DMS114 treated with DMSO at 0.1 percent for 48 hours (cell line): ENCODE measurements around the gene FAT3.

Experiments used
- DNase-seq: peaks from one replicate; lab custom pipeline; 2025; ENCODE audit not compliant: unreplicated experiment; lab: John Stamatoyannopoulos, UW

FAT3 gene

DNA sequence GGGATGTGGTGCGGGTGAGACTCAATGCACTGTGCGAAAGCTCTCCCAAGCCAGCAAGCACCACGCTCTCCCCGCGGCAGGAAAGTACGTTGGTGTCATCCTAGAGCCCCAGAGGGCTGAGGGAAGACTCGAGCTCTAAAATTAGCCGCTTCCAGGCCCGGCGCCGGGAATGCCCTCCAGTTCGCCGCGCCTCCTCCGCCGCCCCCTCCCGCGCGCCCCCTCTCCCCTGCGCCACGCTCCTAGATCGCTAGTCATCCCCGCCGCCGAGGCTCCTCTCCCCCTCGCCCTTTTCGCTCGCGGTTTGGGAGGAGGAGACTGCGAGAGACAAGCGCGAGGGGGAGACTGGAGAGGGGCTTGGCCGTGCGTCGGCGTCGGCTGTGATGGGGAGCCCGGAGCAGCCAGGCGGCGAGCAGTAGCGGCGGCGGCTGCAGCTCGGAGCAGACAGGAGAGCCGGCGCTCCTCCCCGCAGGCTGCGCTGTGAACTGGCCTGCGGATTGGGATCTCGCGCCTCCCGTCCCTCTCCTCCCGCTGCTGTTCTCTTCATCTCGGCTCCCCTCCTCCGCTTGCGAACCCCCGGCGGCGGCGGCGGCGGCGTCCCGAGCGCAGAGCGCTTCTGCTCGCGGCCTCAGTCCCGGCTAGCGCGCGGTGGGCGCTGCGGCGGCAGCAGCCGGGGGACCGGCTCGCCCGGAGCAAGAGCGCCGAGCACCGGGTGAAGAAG lies at the start of gene FAT3:
TSS of gene FAT3 (plus strand) at position 412 of the 718 bp plus-strand sequence. CDS start 127,295 bp downstream, outside the sequence.
- DNase-seq: no peak

DNA sequence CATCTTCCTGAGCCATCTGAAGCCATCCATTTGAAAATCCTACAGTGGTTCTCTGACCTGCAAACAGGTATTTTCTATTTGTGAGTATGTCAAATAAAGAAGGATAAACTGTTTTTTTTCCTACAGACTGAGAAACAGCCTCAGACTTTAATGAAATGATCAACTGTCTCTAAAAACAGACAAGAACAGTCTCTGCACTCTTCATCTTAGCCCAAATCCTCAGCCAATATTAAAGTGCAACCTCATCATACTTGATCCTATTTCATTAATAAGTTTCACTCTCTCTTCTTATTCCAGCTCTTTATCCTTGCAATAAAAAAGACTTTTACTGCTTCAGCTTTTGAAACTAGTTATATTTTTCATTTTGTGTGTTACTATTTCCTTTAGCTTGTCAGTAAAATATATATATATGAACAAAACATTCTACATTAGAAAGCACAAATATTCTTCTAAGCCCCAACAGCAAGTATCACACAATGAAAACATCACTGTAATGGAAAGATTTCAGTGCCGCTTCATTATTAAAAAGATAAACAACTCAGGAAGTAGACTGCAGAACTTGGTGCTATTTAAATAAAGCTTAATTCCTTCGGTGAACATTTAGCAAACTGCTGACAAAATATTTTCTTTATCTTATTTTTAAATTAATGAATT lies 45.5 kb upstream of the FAT3 start:
- no peak for DNase-seq

DNA sequence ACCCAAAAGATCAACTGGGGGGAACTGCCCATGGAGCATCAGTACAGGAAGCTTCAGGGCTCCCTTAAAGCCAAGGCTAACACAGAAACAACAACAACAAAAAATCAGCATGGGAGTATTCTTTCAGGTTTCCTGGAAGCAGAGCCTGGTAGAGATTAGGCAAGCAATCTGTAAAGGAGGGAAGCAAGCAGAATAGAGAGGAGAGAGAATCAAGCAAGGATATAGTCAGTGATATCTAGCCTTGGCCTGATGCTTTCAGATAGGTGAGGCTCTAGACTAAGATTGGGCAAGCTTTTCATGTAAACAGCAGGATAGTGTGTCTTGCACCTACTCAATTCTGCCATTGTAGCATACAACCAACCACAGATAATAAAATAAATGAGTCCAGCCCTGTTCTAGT lies 44.4 kb upstream of the FAT3 start:
- DNase-seq: no peak

DNA sequence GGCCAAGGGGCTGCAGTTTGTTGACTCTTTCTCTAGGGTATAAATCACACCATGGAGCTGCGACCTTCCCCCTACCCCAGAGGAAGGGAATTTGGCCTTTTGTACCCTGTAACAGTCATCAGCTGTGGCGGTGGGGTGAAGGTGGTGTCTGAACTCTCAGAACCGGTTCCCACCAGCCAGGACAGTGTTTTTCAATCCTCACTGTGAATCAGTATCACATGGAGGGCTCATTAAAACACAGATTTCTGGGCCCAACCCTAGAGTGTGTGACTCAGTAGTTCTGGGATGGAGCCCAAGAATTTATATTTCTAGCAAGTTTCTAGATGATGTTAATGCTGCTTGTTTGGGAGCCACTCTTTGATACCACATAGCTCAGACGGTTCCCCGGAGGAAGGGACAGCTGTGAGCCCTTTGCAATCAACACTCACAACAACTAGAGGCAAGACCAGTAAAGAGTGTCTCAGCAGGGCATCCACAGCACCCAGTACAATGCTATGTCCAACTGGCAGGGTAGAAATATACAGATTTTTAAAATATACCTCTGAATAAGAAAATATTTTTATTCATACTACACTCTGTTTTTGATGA lies 43.9 kb upstream of the FAT3 start:
- no peak for DNase-seq

DNA sequence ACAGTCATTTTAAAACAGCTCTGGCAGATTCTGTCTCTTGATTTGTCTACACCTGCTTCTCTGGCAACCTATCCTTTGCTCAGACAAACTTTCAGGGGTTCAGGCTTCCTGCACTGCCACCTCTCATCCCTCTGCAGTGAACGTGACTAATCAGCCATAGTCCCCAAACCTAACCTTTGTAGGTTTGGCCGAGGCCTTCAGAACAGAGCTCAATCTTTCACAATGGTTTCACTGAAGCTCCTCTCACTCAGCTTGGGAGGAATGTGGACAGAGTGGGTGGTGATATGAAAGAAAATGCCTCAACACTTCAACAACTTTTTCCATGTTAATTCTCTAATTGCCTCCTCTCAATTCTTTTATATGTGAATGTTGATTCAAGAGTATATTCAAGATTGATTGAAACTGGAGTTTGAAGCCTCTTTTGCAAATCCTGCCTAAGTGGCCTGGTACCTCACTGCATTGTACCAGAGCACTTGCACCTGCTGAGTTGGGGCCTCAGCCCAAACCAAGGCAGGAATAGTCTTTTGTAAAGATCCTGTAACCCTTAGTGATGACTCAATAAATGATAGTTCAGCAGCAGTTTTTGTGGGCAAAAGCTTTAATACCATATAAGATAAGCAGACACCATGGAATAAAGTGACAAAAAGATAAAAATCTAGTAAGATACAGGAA lies 33.9 kb upstream of the FAT3 start:
- DNase-seq: no peak

DNA sequence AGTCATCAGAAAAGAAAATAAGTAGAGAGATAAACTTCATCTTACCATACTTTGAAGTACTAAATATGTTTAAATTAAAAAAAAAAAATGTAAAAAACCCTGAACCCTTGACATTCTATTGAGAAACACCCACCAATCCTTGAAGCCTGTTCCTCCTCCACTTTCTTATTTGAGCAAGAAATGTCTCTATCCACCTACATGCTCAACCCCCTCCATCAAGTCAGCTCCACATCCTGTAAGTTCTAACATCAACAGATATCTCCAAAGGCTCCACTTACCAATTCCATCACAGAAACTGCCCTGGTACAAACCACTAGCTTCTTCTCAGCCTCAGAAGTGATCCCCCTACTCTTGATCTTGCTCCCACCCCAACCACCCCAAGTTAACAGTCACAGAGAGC lies 32.5 kb upstream of the FAT3 start:
- no peak for DNase-seq

DNA sequence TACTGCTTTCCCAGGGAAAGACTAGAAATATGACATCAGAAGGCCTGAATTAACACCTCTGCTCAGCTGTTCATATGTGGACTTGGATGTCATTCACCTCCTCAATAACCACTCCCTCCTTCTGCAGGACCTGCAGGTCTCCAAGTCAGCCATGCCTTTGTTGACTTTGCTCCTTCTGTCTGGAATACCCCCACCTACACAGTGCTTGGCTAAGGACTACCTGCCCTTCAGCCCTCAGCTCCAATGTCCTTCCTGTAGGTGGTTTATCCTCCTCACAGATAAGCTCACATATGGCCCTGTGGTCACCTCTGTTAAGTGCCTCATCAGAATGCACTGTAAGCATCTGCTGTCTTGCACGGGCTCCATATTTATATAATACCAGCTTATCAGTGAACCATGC lies 26.4 kb upstream of the FAT3 start:
- no peak for DNase-seq

DNA sequence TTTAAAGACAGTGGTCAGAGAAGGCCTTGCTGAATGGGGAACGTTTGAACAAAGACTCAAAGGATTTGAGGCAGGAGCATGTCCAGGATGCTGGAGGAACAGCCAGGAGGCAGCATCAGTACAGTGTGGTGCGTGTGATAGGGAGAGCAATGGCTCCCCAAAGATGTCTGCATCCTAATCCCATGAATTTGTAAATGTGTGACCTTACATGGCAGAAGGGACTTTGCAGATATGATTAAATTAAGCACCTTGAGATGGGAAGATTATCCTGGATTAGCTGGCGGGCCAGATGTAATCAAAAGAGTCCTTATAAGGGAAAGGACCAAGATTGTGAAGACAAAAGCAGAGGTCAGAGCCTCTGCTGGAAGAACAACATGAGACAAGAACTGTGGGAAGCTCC lies 24.6 kb upstream of the FAT3 start:
- no peak for DNase-seq

DNA sequence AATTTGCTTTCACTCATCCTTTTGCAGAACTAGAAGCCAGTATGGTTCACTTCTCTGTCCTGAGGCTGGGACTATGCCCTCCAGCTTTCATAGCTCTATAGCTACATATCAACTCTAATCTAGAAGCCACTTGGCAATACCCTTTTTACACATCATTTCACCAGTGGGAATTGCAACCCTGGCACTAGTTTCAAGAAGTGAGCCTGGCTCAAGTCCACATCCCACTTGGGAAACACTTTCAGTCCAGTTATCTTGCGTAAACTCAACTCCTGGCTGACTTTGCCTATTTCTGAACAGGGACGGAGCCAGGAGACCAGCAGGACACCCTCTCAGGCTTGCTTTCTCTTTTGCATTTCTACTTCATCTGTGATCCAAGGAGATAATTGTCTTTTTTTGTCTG lies 19.9 kb upstream of the FAT3 start:
- DNase-seq: no peak

DNA sequence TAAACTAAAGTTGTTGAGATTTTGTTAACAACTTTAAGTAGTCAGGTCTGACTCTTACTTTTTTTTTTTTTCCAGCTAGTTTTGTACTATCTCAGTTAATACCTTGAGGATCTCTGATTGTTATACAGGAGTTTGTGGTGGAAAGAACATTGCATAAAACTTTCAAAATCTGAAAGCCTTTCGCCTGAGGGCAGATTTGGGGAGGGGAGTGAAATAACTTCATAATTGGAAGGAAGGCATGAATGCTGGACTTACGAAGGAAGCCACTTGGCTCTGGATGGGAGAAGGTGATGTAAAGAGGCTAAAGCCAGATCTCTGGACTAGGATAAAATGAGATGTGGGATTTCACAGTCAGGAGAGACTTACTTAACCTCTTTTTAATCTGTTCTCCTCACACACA lies 18.2 kb upstream of the FAT3 start:
- DNase-seq: no peak

DNA sequence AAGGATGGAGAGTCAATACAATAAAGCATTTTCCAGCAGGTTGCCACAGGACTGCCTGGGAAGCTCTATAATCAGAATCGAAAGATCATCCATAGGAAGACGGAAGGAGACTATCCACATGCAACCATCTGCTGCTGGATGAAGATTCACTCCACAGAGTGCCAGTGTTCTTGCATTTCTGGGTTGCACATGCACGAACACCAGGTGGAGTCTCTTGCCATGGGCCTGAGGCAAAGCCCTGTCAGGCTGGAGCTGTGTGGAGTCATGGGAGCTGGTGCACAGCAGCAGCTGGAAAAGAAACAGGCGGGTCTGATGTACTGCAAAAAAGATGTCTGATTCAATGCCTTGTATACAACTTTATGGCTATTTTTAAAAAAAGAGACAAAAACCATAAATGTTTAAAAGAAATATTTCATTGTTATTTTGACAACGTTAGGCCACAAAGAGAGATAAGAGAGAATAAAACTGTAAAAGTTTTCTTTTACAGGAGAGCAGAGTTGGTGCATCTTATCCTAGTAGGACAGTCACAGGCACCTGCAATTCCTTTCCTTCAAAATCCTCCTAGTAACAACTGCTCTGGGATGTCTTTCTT lies 12.9 kb upstream of the FAT3 start:
- DNase-seq: no peak

DNA sequence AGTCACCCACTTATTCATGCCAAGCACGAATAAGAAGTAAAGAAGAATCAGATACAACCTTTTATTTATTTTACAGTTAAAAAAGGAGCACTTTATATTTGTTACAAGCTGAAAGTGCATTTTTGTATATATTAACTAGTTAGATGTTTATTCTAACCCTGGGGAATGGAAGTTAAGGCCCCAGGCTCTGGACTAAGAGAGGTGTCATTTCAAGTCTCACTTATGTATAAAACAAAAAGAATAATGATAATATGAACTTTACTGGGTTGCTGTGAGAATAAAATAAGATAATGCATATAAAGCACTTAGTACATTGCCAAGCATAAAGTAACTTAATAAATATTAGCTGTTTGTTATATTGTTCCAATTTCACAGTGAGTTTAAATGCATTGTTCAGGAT lies 12.1 kb upstream of the FAT3 start:
- no peak for DNase-seq

DNA sequence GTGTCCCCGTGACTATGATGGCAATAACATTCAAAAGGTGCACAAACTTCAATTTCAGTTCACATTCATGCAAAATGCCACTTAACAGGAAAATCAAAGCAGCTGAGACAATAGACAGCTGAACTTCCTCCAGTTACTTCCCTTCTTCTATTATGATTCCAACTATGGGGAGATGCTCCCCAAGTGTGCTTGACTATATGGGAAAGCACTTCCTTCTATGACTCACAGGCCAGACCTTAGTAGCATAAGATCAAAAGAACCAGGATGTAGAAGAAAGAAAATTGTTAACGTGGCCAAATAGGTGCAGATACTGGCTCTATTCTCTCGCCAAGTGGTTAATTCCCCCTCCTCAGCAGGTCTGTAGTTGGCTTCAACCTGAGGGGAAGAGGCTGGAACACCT lies 7.8 kb upstream of the FAT3 start:
- DNase-seq: no peak

DNA sequence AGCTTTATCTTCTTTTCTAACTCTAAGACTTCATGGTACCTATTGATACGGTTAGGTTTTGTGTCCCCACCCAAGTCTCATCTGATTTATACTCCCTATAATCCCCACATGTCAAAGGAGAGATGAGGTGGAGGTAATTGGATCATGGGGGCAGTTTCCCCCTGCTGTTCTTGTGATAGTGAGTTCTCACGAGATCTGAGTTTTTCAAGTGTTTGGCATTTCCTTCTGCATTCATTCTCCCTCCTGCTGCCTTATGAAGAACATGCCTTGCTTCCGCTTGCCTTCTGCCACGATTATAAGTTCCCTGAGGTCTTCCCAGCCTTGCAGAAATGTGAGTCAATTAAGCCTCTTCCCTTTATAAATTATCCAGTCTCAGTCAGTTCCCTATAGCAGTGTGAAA lies 5.1 kb upstream of the FAT3 start:
- DNase-seq: no peak

DNA sequence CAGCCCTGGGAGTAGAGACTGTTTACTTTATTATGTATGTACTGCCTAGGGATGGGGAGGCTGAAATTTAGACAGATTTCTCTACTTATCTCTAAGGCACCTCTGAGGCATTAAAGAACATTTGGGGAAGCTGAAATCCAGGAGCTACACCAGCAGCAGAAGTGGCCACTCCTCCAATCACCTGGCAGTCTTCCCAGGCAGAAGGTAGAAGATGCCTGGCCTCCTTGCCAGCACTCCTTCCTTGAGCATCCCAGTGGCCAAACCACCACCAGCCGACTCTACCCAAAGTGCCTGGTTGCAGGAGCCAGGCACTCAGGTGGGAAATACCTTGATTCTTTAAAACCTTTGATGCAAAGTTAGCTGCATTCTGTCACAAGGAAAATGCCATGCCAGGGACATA lies 1.9 kb upstream of the FAT3 start:
- no peak for DNase-seq

DNA sequence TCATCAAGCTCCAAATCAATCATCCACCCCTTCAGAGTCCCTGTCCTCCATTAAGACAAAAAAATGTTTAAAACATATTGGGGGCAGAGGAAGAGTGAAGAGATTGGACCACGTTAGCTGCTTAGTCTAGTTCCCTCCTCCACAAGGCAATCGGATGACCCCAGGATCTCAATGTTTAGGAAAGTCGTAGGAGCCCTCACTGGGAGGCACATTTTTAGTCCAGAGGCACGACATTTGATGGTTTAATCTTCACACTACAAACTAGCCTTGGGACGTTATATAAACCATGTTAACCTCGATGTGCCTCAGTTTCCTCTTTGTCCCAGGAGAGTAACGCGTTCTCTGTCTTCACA lies 588 bp upstream of the FAT3 start:
- DNase-seq: no peak

DNA sequence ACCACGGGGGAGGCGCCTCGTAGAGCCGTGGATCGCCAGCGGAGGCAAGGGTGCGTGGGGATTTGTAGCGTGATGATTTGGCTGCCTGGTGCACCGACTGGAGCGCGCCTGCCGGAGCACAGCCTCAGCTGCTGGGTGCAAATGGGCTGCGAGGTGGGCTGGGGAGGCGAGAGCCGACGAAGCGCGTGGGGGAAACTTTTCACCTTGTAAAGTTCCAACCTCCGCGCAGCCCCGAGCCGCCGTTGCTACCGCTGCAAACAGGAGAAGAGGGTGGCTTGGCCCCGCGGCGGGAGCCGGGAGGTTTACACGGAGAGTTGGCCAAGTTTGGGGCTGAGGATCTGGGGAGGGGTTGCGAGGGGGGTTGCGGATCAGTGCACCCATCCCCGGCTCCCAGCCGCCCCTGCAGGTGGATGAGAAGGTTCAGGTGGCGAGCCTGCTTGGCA lies 528 bp downstream of the FAT3 start:
- no peak for DNase-seq

DNA sequence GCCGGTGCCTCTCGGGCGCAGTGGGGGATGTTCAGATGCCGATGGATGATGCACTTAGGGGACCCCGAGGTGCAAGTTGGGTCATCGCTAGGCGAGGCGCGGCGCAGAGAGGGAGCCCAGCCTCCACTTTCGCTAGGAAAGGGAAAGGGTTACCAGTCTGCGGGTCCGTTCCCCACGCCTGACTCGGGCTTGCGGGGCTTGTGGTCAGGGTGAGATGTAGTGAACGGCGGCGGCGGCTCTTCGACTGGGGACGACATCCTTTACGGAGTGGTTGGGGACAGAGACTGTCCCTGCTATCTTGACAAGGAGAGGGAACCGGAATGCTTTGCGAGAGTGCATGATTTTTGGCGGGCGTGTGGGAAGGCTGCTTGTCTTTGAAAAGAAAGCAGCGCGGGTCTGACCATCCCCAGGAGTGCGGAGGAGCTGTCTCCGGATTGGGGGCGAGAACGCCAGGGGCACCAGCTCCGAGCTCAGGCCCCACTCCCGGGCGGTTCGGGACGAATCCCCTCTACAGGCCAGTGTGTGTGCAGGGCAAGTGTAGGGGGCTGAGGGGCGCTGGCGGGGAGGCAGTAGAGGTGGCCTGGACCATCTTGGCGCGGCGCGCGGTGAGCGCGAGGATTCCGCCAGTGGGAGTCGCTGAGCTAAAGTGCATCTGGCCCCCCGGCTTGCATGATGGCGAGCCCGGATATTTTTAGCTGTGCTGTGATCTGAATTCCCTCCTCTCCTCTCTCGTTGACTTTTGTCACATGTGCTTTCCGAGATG lies 1.1 kb downstream of the FAT3 start:
- no peak for DNase-seq

DNA sequence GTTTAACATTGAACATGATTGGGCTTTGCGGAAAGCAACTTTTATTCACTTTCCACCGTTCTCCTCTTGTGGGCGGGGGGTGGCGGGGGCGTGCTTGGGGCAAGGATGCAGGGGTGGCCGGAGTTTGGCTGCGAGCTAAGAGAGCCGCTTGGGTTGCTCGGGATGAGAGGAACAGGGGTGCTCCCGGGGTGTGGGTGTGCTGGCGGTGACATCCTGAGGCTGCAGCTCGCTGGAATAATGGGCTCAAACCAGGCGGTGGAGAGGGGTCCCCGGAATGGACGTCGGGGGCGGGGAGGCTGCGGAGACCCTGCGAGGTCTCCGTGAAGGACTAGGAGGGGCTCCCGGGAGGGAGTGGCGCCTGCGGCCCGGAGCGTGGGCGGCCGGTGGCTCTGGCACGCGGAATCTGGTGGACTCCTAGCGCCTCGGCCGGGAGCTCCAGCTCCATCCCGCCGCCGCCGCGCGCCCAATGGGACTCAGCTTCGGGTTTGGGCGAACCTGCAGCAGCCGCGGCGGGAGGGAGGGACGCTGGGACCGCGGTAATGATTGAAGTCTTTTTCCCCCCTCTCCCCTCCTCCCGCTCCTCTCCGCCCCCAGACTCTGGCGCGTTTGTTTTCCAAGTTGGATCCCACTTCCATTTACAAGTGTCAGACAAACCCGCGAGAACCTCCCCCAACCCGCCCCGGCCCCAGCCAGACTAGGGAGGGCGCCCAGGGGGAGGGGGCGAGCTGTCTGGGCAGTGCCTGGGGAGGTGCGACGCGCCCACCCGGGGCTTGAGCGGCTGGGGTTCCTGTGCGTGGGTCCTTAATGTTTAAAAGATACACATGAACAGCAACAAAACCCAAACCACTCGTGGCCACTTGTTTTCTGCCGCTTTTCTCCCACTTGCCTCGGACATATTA lies 2.0 kb downstream of the FAT3 start:
- DNase-seq: no peak

DNA sequence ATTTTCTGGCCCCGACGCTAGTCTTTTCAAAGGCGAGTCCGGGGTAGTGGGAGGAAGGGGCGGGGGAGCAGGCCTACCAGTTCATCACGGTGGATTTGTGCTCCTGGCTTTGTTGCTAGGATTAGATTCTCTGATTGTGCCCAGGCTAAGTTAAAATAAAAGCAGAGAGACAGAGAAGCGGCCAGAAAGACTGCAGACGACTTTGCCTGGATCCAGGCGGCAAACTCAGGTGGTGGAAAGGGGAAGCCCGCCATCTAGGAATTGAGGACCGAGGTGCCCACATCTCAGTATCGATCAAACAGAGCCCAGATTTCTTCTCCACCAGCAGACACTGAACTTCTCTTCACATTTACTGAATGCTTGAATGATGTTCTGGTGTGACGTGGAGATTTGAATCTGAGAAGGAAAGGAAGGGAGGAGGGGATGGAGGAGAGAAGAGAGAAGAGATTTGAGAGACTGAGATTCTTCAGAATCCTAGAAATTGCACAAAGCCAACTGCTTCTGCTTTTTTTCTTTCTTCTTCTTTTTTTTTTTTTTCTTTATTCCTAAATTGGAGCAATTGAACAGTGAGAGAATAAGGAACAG lies 2.7 kb downstream of the FAT3 start:
- no peak for DNase-seq
